Ishikawa (cell line): ENCODE measurements around the gene NBL1.

Source experiments
- CREB1 ChIP-seq: IDR thresholded peaks from 2 replicates; pipeline ENCODE4 v1.6.1; 2012; ENCODE audit warnings: low read depth
- EP300 ChIP-seq: IDR thresholded peaks from 2 replicates; pipeline ENCODE4 v1.6.1; 2012; ENCODE audit warnings: borderline replicate concordance
- NFIC ChIP-seq: IDR thresholded peaks from 2 replicates; pipeline ENCODE4 v1.6.1; 2012
- RAD21 ChIP-seq: IDR thresholded peaks from 2 replicates; pipeline ENCODE4 v1.6.1; 2012; ENCODE audit warnings: low read depth
- REST ChIP-seq: IDR thresholded peaks from 2 replicates; pipeline ENCODE4 v1.6.1; 2012; ENCODE audit warnings: low read depth, mild to moderate bottlenecking
- TAF1 ChIP-seq: IDR thresholded peaks from 2 replicates; pipeline ENCODE4 v1.6.1; 2012; ENCODE audit warnings: low read depth, mild to moderate bottlenecking
- TCF12 ChIP-seq: IDR thresholded peaks from 2 replicates; pipeline ENCODE4 v1.6.1; 2012; ENCODE audit warnings: low read depth
- TEAD4 ChIP-seq: IDR thresholded peaks from 2 replicates; pipeline ENCODE4 v1.6.1; 2012
- USF1 ChIP-seq: IDR thresholded peaks from 2 replicates; pipeline ENCODE4 v1.6.1; 2012

- TF ChIP-seq REST = no peak
- TF ChIP-seq RAD21 = no peak
- TF ChIP-seq TEAD4 = no peak
- no peak for TF ChIP-seq CREB1
- no peak for TF ChIP-seq NFIC
- TF ChIP-seq TAF1 = no peak
- no peak for TF ChIP-seq EP300
- no peak for TF ChIP-seq USF1
- no peak for TF ChIP-seq TCF12
Observed at GRCh38 chr1:19685994-19686393, 41.9 kb downstream of the NBL1 start.
